ENCODE results near the gene UROC1.

The UROC1 gene

GRCh38 chr3:126531051-126531330, 13.4 kb upstream of the UROC1 start:
- intact Hi-C loops (cut with DNase I; ENCODE audit: low total_unique reads): no loop called here
- no peak for TF ChIP-seq CTCF (IDR thresholded peaks at IDR 0.05)
- no peak for DNase-seq
- no peaks in the 10 kb centered on the region for H3K9me3 ChIP-seq
- no peak overlapping the region for H3K4me3 ChIP-seq
- no peaks in the 10 kb centered on the region for H3K36me3 ChIP-seq
- H3K27ac ChIP-seq: no peak overlapping the region
- H3K4me1 ChIP-seq: no peaks in the 10 kb centered on the region
- peaks cover 0 to 22% of the 10 kb centered on the region in 2 donors for H3K27me3 ChIP-seq

GRCh38 chr3:126530171-126531050, 12.8 kb upstream of the UROC1 start:
- H3K4me1 ChIP-seq: no peaks in the 10 kb centered on the region
- H3K36me3 ChIP-seq: no peaks in the 10 kb centered on the region
- intact Hi-C loops (cut with DNase I; ENCODE audit: low total_unique reads): no loop called here
- H3K27ac ChIP-seq: no peak overlapping the region
- no peak overlapping the region for H3K4me3 ChIP-seq
- DNase-seq: peak; percentile 56 to 76
- no peak for TF ChIP-seq CTCF (IDR thresholded peaks at IDR 0.05)
- H3K9me3 ChIP-seq: no peaks in the 10 kb centered on the region
- peaks cover 0 to 22% of the 10 kb centered on the region in 2 donors for H3K27me3 ChIP-seq

GRCh38 chr3:126529585-126530170, 12.1 kb upstream of the UROC1 start:
- Histone ChIP-seq H3K4me1 (peaks cover 0 to 3% (median 2%) of the 10 kb centered on the region in 4 donors), H3K9me3 (no peaks in the 10 kb centered on the region), H3K36me3 (no peaks in the 10 kb centered on the region), H3K27me3 (peaks cover 0 to 24% of the 10 kb centered on the region in 2 donors), H3K27ac (no peak overlapping the region), H3K4me3 (no peak overlapping the region)
- no peak for DNase-seq
- no peak for TF ChIP-seq CTCF (IDR thresholded peaks at IDR 0.05)
- intact Hi-C loops (cut with DNase I; ENCODE audit: low total_unique reads): loop anchor here (10.0 kb wide), 2 partner anchors 925 to 1015 kb away; no protein-coding TSS in a partner anchor

- intact Hi-C loops (cut with DNase I; ENCODE audit: low total_unique reads): loop anchor here (10.0 kb wide), 2 partner anchors 926 to 1016 kb away; no protein-coding TSS in a partner anchor
- H3K9me3 ChIP-seq: no peaks in the 10 kb centered on the region
- H3K27me3 ChIP-seq: peaks cover 0 to 26% of the 10 kb centered on the region in 2 donors
- no peak for TF ChIP-seq CTCF (IDR thresholded peaks at IDR 0.05)
- H3K27ac ChIP-seq: no peak overlapping the region
- DNase-seq: no peak
- H3K4me3 ChIP-seq: no peak overlapping the region
- no peaks in the 10 kb centered on the region for H3K36me3 ChIP-seq
- H3K4me1 ChIP-seq: peaks cover 0 to 10% (median 9%) of the 10 kb centered on the region in 4 donors
Observed at GRCh38 chr3:126528800-126529541, 11.4 kb upstream of the UROC1 start.

- Histone ChIP-seq H3K27ac (no peak overlapping the region), H3K4me3 (no peak overlapping the region)
- intact Hi-C loops (cut with DNase I; ENCODE audit: low total_unique reads): loop anchor here (10.0 kb wide), 2 partner anchors 926 to 1016 kb away; no protein-coding TSS in a partner anchor
Observed at GRCh38 chr3:126528419-126528799, 10.8 kb upstream of the UROC1 start.

More at GRCh38 chr3:126528419-126528799, 10.8 kb upstream of the UROC1 start:
- no peaks in the 10 kb centered on the region for H3K36me3 ChIP-seq
- H3K27me3 ChIP-seq: peaks cover 0 to 32% of the 10 kb centered on the region in 2 donors
- no peak for TF ChIP-seq CTCF (IDR thresholded peaks at IDR 0.05)
- no peaks in the 10 kb centered on the region for H3K9me3 ChIP-seq
- no peak for DNase-seq
- H3K4me1 ChIP-seq: peaks cover 0 to 14% (median 12%) of the 10 kb centered on the region in 4 donors

Data from tibial artery (tissue), 4 donors.